Measurements from ENCODE around the gene PRR7. TPM values are rescaled to one million over a fixed set of nuclear protein-coding genes. Genes with fewer than 3 reads are reported as not detected.

Gene PRR7
- total and polyA plus RNA-seq, 2 of the 13 experiments (the other 11 are each of a cell fraction or from before 2014, with no cell fraction given): 4.8 to 5.0 TPM

DNA sequence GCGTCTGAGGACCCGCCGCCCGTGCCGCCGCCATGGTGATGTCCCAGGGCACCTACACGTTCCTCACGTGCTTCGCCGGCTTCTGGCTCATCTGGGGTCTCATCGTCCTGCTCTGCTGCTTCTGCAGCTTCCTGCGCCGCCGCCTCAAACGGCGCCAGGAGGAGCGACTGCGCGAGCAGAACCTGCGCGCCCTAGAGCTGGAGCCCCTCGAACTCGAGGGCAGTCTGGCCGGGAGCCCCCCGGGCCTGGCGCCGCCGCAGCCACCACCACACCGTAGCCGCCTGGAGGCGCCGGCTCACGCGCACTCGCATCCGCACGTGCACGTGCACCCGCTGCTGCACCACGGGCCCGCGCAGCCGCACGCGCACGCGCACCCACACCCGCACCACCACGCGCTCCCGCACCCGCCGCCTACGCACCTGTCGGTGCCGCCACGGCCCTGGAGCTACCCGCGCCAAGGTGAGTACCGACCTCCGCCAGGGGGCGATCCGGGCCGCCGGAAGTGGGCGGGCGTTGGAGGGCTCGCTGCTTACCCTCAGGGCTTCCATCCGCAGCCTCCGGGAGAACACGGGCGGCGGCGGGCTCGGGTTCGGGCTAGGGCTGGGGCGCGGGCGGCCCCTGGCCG, 8.5 kb downstream of the PRR7 start (continued):
- TF ChIP-seq, protein P1, sequence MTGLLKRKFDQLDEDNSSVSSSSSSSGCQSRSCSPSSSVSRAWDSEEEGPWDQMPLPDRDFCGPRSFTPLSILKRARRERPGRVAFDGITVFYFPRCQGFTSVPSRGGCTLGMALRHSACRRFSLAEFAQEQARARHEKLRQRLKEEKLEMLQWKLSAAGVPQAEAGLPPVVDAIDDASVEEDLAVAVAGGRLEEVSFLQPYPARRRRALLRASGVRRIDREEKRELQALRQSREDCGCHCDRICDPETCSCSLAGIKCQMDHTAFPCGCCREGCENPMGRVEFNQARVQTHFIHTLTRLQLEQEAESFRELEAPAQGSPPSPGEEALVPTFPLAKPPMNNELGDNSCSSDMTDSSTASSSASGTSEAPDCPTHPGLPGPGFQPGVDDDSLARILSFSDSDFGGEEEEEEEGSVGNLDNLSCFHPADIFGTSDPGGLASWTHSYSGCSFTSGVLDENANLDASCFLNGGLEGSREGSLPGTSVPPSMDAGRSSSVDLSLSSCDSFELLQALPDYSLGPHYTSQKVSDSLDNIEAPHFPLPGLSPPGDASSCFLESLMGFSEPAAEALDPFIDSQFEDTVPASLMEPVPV (CRISPR knock-in tag; IDR thresholded peaks at IDR 0.05): peak; percentile 96
- peak; percentile 87; the same call in 1 of the 2 replicates for TF ChIP-seq NAIF1 (CRISPR knock-in tag; IDR thresholded peaks at IDR 0.05; ENCODE audit: borderline replicate concordance)
- TF ChIP-seq, protein P2, sequence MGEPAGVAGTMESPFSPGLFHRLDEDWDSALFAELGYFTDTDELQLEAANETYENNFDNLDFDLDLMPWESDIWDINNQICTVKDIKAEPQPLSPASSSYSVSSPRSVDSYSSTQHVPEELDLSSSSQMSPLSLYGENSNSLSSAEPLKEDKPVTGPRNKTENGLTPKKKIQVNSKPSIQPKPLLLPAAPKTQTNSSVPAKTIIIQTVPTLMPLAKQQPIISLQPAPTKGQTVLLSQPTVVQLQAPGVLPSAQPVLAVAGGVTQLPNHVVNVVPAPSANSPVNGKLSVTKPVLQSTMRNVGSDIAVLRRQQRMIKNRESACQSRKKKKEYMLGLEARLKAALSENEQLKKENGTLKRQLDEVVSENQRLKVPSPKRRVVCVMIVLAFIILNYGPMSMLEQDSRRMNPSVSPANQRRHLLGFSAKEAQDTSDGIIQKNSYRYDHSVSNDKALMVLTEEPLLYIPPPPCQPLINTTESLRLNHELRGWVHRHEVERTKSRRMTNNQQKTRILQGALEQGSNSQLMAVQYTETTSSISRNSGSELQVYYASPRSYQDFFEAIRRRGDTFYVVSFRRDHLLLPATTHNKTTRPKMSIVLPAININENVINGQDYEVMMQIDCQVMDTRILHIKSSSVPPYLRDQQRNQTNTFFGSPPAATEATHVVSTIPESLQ (CRISPR knock-in tag; conservative IDR thresholded peaks at IDR 0.05): no peak
- 0 out of 2 replicates have a peak, but pooled peaks have one; percentile 14 for TF ChIP-seq ZNF124 (CRISPR knock-in tag; IDR thresholded peaks at IDR 0.05)
- peak; percentile 48; the same call in 1 of the 2 replicates for TF ChIP-seq ZNF614 (CRISPR knock-in tag; IDR thresholded peaks at IDR 0.05; ENCODE audit: borderline replicate concordance)
- peak; percentile 12; the same call in 1 of the 2 replicates for TF ChIP-seq CENPT (CRISPR knock-in tag; IDR thresholded peaks at IDR 0.05; ENCODE audit: low read depth)
- TF ChIP-seq PPARG (CRISPR knock-in tag; conservative IDR thresholded peaks at IDR 0.05): 0 out of 2 replicates have a peak, but pooled peaks have one; percentile 18
- TF ChIP-seq, protein P3, sequence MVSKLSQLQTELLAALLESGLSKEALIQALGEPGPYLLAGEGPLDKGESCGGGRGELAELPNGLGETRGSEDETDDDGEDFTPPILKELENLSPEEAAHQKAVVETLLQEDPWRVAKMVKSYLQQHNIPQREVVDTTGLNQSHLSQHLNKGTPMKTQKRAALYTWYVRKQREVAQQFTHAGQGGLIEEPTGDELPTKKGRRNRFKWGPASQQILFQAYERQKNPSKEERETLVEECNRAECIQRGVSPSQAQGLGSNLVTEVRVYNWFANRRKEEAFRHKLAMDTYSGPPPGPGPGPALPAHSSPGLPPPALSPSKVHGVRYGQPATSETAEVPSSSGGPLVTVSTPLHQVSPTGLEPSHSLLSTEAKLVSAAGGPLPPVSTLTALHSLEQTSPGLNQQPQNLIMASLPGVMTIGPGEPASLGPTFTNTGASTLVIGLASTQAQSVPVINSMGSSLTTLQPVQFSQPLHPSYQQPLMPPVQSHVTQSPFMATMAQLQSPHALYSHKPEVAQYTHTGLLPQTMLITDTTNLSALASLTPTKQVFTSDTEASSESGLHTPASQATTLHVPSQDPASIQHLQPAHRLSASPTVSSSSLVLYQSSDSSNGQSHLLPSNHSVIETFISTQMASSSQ (IDR thresholded peaks at IDR 0.05; ENCODE audit: low read depth): no peak
- TF ChIP-seq, protein P3 (CRISPR knock-in tag; IDR thresholded peaks at IDR 0.05; ENCODE audit: borderline replicate concordance): peak; percentile 78
- TF ChIP-seq ZNF724P (CRISPR knock-in tag; IDR thresholded peaks at IDR 0.05; ENCODE audit: borderline replicate concordance): 0 out of 2 replicates have a peak, but pooled peaks have one; percentile 23
- TF ChIP-seq, protein P4, sequence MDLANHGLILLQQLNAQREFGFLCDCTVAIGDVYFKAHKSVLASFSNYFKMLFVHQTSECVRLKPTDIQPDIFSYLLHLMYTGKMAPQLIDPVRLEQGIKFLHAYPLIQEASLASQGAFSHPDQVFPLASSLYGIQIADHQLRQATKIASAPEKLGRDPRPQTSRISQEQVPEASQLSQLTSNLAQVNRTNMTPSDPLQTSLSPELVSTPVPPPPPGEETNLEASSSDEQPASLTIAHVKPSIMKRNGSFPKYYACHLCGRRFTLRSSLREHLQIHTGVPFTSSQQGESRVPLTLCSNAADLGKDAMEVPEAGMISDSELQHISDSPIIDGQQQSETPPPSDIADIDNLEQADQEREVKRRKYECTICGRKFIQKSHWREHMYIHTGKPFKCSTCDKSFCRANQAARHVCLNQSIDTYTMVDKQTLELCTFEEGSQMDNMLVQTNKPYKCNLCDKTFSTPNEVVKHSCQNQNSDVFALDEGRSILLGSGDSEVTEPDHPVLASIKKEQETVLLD (CRISPR knock-in tag; IDR thresholded peaks at IDR 0.05; ENCODE audit: low read depth): peak; percentile 87
- TF ChIP-seq TAF1 (CRISPR knock-in tag; IDR thresholded peaks at IDR 0.05): peak; percentile 51
- TF ChIP-seq ZNF317 (CRISPR knock-in tag; IDR thresholded peaks at IDR 0.05): peak; percentile 67
- TF ChIP-seq TCF12 (IDR thresholded peaks at IDR 0.05): no peak
- no peak for TF ChIP-seq TCF12 (CRISPR knock-in tag; IDR thresholded peaks at IDR 0.05)
- no peak for TF ChIP-seq NFE2L2 (IDR thresholded peaks at IDR 0.05; ENCODE audit: low read length)
- peak; percentile 76 for TF ChIP-seq ZMYM4 (CRISPR knock-in tag; IDR thresholded peaks at IDR 0.05)
- TF ChIP-seq FOXA1 (IDR thresholded peaks at IDR 0.05): no peak
- TF ChIP-seq FOXA1 (CRISPR knock-in tag; IDR thresholded peaks at IDR 0.05): peak; percentile 27
- peak; percentile 88 for TF ChIP-seq TOPORS (CRISPR knock-in tag; IDR thresholded peaks at IDR 0.05)
- TF ChIP-seq NR3C1 (CRISPR knock-in tag; IDR thresholded peaks at IDR 0.05): no peak
- TF ChIP-seq ZNF841 (CRISPR knock-in tag; IDR thresholded peaks at IDR 0.05; ENCODE audit: borderline replicate concordance): no peak
- TF ChIP-seq MAFF (IDR thresholded peaks at IDR 0.05; ENCODE audit: low read depth, low read length): no peak

All from HepG2 (cell line).